ENCODE results near the gene YAP1.

DNA sequence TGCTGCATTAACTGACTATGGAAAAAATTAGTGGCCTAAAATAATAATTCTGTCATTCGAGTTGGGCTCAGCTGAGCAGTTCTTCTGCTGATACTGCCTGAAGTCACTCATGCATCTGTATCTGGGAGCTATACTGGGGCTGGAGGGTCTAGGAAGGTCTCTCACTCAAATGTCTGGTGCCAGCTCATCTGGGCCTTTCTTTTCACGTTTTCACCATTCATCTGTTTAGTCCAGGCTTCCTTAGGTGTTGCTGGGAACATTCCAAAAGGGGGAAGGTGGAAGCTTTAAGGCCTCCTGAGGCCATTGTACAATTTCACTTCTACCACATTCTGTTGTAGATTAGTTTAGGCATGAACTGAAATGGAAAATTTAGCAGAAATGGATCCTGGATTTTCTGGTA lies 28.0 kb downstream of the YAP1 start:
- TF ChIP-seq POLR2AphosphoS5 (IDR thresholded peaks at IDR 0.05; ENCODE audit: low read depth, low read length) (no peak), SIN3A (IDR thresholded peaks at IDR 0.05; ENCODE audit: borderline replicate concordance, insufficient read depth, low read length) (no peak), TAF1 (IDR thresholded peaks at IDR 0.05; ENCODE audit: borderline replicate concordance, insufficient read depth, low read length) (no peak)
- TF ChIP-seq, protein P1, sequence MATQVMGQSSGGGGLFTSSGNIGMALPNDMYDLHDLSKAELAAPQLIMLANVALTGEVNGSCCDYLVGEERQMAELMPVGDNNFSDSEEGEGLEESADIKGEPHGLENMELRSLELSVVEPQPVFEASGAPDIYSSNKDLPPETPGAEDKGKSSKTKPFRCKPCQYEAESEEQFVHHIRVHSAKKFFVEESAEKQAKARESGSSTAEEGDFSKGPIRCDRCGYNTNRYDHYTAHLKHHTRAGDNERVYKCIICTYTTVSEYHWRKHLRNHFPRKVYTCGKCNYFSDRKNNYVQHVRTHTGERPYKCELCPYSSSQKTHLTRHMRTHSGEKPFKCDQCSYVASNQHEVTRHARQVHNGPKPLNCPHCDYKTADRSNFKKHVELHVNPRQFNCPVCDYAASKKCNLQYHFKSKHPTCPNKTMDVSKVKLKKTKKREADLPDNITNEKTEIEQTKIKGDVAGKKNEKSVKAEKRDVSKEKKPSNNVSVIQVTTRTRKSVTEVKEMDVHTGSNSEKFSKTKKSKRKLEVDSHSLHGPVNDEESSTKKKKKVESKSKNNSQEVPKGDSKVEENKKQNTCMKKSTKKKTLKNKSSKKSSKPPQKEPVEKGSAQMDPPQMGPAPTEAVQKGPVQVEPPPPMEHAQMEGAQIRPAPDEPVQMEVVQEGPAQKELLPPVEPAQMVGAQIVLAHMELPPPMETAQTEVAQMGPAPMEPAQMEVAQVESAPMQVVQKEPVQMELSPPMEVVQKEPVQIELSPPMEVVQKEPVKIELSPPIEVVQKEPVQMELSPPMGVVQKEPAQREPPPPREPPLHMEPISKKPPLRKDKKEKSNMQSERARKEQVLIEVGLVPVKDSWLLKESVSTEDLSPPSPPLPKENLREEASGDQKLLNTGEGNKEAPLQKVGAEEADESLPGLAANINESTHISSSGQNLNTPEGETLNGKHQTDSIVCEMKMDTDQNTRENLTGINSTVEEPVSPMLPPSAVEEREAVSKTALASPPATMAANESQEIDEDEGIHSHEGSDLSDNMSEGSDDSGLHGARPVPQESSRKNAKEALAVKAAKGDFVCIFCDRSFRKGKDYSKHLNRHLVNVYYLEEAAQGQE (IDR thresholded peaks at IDR 0.05; ENCODE audit: insufficient read depth in 1 of 2, low read depth in 2 of 2, low read length in 2 of 2): no peak
